Hematopoietic multipotent progenitor cell treated with erythropoietin and hydrocortisone succinate and interleukin-3 and kit ligand, for 6 days (in vitro differentiated cells): ENCODE measurements around the gene GRP.

ENCODE experiments used
- DNase-seq: peaks from one replicate; pipeline ENCODE4 v3.0.0-alpha.2; 2015

Gene GRP

DNA sequence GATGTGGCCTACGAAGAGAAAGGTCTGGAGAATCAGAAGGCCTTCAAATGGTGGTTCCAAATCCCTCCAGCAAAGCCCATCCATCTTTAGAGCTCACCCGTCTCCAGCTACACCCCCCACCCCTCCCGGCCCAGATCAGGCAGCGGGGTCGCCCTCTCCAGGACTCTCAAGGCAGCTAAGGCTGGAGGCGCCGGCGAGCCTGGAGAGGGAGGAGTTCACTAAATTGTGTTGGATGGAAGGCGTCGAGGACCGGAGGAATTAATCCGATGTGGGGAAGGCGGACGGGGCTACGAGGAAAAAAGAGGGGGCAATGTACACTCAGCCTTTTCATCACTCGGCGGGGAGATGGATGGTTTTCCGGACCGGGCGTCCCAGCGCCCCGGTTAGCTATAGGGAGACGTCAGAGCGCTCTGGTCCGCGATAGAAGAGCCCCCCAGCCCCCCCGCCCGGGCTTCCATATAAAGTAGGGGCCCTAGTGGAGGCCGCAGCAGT is at the start of gene GRP:
GRP (plus strand) TSS at position 487 of the 492 bp plus-strand sequence. CDS start 108 bp downstream, outside the sequence.
- no peak for DNase-seq

DNA sequence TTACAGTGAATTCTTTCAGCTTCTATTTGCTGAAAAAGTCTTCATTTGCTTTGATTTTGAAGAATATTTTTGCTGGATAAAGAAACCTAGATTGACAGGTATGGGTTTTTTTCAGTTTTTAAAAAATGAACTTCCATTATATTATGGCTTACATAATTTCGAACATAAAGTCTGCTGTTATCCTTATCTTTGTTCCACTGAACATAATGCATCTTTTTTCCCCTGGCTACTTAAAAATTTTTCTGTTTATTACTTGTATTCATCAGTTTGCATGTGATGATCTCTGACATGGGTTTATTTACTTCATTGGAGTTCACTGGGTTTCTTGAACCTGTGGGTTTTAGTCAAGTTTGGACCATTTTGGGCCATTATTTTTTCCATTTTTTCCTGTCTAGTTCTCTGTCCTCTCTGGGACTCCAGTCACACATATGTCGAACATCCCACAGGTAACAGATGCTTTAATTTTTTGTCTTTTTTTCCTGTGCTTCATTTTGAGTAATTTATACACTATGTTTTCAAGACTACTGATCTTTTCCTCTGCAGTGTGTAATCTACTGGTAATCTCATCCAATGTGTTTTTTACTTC is 47.2 kb upstream of the GRP start:
- peak; percentile 5 for DNase-seq

DNA sequence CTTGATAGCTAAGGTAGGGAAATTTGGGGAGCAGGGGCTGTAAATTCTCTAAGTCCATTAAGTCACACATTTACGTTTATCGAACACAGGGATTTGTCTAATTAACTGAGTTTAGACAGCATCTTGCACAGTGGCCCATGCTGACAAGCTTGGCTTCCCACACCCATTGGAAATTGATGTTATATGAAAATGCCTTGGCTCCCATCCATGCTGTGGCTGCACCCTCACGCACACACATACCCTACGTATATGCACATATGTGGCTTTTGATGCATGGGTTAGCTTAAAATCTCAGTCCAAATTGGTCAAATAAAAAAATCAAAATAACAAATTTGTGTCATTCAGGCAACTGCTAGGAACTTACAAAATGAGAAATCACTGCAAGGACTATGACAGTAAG is 42.5 kb upstream of the GRP start:
- no peak for DNase-seq

DNA sequence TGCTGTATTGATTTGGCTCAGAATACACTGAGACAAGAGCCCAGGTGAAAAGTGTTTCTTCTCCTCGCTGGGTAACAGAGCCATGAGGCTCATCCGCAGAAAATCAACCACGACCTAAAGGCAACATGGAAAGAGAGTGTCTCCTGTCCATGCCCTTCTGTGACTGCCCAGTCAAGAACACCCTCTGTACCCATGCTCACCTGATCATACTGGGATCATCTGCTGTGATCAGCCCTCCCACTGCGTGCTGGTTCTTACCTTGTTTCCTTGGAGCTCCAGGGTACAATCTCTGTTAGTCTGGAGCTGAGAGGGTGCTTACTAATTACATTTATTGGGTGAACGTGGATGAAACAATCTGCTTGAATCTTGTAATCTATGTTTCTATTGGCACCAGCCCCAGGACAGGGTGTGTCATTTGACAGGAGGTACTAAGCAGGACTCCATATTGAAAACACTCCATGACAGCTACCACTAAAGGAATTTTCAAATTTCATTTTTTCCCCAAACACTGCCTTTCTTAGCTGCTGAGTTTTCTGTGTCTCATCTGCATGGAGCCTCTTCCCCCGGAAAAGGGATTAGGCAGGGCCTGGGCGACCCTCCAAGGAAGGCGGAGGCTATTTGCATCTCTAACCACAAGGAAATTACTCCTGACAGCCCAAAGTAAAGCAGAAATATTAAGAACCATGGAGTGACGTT is 39.7 kb upstream of the GRP start:
- DNase-seq, result no peak

DNA sequence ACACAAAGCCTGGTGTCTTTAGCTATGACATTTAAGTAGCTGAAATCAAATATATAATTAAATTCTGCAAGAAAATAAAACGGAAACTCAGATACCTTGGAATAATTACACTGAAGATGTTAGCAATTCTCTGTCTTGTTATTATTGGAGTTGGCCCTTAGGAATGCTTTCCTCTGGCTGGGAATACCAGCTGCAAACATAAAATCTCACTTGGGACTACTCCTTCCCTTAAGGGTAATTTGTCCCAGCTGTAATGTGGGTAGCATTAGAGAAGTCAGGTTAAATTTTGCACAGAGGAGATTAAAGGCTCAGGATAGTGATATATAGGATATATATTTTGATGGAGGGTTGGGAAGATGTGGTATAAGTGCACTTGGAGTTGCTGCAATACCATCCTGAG is 37.3 kb upstream of the GRP start:
- DNase-seq, result no peak

DNA sequence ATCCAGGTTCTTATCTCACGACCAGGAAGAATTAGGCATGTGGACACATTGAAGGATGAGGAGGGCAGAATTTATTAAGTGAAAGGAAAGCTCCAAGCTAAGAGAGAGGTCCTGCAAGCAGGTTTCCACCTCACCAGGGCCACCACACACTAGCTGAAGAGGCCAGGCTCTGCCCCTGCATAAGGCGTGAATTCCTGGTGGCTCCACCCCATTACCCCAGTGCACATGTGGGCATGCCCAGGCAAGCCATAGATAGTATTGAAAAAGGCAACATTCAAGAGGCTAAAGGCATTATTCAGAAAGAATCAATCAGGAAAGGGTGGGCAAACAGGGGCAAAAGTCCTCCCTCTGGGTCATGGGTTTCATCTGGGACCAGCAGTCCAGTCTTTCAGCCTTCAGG is 30.9 kb upstream of the GRP start:
- no peak for DNase-seq

DNA sequence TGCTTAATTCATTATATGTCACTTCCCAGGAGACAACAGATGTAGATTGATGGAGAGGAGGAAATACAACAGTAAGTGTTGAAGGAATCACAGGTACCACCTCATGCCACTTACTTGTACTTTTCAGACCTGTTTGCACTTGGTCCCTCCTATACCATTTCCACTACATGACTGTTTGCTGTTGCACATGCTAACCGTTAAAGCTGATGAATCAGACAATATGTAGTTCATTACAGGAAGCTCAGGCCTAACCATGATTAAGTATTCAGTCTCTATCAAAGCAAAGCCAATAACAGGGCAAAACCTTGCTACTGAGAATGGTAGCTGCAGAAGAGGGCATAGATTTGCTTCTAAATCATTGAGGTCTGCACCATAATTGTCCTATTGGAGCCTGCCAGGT is 30.2 kb upstream of the GRP start:
- DNase-seq, result no peak

DNA sequence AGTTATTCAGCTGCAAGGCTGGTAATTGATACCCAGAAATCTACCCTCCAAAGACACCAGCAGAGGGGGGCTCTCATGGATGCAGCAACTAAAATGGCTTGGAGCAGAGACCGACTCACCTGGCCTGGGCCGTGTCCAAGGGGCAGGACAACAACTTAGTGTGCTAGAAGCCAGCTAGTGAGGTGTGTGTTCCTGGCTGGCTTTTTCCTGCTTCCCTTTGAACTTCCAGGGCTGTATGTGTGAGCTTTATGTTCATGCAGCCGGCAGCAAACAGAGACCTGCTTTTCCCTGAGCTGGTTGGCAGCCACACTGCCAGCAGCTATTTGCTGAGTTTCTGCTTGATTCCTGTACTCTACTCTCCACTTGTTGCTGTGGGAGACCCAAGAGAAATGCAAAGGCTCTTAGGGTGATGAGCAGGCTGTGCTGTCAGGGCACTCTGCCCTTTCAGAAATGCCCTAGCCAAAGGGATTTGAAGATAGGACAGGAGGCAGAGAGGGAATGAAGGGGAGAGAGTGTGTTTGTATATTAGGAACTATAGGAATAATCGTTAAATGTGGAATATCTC is 23.7 kb upstream of the GRP start:
- DNase-seq, result no peak

DNA sequence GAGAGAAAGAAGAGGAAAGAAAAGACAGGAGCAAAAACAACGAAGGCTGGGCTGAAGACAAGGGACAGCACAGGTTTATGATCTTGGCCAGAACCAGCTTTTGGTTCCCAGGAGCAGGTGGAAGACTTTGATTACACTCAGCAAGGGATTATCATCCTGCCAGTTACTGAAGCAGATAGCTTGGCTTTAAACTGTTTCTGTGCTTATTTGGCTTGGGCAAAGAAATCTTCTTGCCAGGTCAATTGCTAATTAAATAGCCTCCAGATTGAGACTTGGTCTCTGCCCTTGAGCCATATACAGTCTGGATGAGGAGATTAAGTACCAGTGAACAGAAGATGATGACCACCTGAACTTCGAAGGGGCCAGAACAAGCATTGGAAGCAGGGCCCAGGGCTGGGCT is 22.3 kb upstream of the GRP start:
- DNase-seq, result no peak

DNA sequence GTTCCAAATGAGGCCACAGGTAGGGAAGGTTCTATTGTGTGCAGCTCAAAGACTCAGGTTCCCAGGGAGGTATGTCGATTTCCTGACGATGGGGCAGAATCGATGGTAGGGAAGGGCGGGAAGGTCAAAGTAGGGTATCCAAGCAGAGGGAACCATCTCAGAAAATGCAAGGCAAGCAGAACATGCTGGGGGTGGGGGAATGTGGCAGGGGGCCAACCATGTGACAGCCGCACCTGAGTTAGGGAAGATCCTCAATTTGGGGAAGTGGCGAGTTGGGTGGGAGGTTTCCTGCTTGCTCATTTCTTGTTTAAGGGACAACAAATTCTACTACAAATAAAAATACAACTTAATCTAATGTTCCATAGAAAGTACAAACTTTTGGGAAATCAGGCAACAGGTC is 21.7 kb upstream of the GRP start:
- no peak for DNase-seq

DNA sequence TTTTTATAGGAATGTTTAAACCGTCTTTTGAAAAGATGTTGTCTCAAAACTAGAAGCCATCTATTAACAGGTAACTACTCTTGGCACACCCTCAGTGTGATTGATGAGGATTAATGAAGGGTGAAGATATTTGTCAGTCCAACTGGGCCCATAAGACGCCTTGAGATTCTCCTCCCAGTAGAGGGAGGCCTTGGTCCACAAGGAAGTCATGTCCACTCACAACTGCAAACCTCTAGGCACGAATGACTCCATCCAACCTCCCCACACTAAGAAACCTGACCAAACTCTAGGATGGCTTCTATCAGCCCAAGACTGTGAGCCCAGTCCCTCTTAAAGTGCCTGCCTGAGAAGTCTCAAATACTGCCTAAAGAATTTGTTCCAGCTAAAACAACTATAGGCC is 19.2 kb upstream of the GRP start:
- DNase-seq, result no peak

DNA sequence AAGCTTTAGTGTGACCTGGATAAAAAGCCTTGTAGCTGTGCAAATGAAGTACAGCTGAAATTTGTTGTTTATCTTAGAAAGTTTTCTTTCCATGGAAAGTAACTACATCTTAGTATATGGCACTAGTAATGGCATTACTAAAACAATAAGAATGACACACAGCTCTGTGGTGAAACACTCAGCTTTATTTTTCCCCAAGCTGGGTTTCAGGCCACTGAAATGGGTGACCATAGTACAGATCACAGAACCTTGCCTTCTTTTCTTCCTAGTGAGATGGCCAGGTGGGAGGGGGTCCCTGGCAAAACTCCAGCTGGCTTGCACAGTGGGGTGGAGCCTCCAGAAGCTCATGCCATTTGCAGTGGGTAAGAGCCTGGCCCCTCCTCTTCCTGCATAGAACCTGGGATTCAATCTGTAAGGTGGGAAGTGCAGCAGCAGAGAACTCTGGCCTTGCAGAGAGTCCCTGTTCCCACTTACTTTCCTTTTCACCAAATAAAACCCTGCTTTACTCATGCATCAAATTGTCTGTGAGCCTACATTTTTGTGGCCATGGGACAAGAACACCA is 17.6 kb upstream of the GRP start:
- no peak for DNase-seq

DNA sequence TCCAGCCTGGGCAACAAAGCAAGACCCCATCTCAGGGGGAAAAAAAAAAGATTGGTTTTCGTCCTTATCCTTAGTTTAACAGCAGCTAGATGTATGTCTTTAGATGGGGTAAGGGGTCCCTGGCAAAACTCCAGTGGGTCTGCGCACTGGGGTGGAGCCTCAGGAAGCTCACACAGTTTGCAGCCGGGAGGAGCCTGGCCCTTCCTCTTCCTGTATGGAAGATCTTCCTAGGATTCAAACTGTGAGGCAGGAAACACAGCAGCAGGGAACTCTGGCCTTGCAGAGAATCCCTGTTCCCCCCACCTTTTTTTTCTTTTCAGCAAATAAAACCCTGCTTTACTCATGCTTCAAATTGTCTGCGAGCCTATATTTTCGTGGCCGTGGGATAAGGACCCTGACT is 12.5 kb upstream of the GRP start:
- DNase-seq, result no peak

DNA sequence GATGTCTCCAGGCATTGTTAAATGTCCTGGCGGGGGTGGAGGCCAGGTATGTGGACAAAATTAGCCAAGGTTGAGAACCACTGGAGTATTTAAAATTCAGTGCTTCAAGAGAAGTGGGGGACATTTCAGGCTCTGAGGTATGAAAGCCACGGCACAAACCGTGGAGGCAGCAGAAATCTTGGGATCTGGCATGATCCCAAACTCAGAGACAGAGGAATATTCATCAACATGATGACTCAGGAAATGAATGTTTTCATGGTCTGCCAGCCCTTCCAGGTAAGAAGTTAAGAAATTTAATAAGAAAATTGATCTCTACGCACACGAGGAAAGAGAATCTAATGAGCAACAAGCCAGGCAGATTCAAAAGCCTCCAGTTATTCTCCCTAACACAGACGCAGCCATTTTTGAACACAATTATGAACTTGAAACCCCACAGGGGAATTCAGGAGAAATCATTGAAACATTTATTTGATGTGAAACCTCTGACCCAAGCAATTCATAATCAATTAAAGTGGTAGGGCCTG is 11.3 kb upstream of the GRP start:
- no peak for DNase-seq

DNA sequence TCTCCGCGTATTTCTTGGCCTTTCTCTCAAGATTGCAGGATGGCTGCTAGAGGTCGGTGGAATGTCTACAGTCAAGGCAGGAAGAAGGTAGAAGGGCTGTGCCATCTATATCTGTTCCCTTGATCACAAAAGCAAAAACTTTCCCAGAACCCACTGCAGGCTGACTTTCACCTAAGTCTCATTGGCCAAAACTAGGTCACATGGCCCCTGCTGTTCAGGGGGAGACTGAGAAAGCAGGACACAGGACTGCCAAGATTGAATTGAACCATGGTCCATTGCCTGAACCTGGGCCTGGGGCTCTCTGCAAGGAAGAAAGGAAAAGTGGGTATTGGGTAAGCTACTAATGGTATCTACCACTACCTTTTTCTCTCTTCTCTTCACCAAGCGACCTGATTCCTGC is 9.7 kb upstream of the GRP start:
- DNase-seq, result no peak

DNA sequence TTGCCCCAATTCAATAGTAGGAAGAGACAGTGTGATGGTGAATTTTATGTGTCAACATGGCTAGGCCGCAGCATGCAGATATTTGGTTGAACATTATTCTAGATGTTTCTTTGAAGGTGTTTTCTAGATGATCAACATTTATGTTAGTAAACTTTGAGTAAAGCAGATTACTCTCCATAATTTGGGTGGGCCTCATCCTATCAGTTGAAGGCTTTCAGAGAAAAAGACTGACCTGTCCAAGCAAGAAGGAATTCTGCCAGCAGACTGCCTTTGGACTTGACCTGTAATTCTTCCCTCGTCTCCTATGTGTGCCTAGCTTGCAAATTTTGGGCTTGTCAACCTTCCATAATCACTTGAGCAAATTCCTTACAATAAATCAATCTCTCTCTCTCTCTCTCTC is 8.3 kb upstream of the GRP start:
- no peak for DNase-seq

DNA sequence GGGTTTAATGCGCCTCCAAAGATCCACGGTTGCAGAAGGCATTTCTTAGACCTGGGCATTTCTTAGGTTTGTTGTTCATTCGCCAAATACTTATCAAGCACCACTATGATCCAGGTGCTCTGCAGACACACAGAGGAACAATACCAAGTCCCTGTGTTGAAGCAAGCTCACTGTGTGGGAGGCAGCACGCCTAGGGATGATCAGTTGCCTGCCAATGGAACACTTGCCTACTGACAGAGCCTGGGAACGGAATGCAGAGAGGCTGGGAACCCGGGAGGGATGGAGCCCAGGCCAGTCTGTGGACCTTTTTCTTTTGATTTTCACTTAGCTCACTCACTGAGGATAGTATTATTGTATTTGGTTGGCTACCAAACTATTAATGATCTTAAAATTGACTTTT is 1.9 kb upstream of the GRP start:
- DNase-seq, result no peak

DNA sequence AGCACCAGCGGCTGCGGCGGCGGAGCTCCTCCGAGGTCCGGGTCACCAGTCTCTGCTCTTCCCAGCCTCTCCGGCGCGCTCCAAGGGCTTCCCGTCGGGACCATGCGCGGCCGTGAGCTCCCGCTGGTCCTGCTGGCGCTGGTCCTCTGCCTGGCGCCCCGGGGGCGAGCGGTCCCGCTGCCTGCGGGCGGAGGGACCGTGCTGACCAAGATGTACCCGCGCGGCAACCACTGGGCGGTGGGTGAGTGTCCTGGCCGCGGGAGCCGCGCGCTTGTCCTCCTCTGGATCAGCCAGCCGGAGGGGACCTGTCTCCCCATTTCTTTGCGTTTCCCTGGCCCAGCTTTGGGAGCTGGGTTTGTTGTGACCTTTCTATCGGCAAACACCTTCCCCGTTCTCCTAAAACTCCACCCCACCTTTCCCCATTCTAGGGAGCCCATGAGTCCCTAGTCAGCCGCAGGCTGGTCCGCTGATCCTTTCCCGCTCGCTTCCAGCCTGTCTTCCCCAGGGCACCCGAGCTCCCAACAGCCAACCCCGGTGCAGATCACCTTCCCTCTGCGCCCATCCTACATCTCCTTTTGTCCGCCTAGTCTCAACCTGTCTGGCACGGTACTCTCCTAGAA is 316 bp downstream of the GRP start:
- DNase-seq, result no peak

DNA sequence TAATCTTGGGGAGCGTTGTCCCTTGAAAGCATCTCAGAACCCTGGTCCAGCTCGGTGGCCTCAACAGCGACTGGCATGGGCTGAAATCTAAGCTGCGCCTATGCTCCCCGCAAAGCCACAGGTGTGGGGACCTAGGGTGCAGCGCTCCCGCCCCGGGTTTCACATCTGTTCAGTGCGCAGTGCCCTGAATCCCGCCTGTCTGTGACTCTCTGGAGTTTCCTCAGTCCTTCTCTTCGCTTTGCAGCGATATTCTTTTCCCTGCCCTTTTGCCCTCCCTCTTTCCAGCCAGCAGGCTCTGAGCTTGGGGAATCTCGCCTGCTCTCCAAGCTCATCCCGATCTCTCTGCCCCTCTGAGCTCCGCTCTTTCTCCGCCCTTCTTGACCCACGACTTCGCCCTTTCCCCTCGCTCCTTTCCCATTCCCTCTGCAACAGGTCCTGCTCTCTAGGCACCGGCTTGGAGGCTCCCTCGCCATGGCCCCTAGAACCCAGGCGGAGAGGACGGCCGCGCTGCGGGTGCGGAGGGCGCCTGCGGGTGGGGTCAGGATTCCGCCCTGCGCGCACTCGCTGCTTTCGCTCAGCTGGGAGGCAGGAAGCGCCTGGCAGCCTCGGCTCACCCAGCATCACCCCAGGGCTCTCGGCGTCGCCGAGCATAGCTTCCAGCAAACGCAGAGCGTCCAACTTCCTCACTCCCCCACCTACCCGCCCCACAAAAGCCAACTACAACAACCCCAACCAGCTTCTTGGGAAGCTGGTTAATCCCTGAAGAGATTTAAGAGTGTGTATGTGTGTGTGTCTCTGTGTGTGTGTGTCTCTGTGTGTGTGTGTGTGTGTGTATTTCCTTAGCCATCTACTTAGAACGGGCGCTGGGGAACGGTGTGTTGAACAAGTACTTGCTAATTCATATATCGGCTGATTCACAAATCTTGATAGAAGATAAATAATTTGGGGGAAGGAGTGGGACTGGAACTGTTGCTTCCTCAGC is 1.1 kb downstream of the GRP start:
- DNase-seq, result no peak

DNA sequence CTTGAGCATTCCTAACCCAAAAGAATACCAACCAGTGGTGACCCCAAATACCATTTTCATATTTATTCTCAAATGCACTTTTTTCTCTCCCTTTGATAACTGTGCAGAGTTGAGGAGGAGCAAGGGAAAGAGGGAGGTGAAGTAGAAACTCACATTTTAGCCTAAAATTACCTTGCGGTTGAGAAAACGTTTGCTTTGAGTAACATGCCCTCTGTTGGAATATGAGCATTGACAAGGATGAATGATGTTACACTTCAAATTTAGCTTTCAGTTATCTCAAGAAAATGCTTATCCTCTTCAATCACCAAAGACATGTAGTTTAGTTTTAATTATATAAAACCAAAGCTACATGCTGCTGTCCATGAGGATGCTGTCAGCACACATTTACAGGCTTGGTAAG is 2.4 kb downstream of the GRP start:
- DNase-seq, result no peak

DNA sequence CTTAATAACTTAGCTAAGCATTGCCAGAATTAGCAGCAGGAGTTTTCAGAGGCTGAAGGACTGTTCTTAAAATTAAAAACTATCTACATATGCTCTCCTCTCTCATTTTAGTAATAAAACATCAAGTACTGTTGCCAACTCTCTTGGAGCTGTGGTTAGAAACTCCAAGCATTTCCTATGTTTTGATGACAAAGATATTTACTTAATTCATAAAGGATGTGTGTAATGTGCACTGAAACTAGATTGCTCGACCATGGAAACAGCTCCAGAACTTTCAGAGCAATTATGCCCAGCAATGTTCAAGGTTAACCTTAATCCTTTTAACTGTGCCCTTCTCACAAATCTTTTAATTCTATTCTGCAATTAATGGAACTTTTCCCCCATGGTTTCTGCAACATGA is 8.4 kb downstream of the GRP start:
- no peak for DNase-seq

DNA sequence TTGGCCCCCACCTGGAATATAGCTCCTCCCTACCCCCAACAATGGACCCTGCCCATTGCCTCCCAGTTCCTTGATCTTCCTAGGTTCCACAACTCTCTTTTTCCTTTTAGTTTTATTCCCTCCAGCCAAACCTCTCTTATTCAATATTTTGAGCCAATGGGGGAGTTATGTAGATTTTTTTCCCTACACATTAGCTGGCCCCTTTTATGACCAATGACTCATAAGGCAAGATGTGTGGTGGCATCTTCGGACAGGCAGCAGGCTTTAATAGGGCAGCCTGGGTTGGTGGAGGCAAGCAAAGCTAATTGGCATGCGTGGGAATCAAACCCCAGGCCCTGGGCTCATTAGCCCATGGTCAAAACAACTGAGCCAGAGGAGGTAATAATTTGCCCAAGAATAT is 9.2 kb downstream of the GRP start:
- DNase-seq, result no peak
